ENCODE results near the gene AQP6.

- TF ChIP-seq NR1H2 (CRISPR knock-in tag; IDR thresholded peaks at IDR 0.05) (no peak), OVOL2 (CRISPR knock-in tag; IDR thresholded peaks at IDR 0.05; ENCODE audit: borderline replicate concordance) (no peak), SP1 (CRISPR knock-in tag; conservative IDR thresholded peaks at IDR 0.05) (no peak; the same call in 1 of the 2 replicates), ZNF219 (CRISPR knock-in tag; IDR thresholded peaks at IDR 0.05; ENCODE audit: borderline replicate concordance) (no peak), ZNF121 (CRISPR knock-in tag; IDR thresholded peaks at IDR 0.05) (no peak), FOXK1 (CRISPR knock-in tag; IDR thresholded peaks at IDR 0.05) (no peak), JUN (CRISPR knock-in tag; IDR thresholded peaks at IDR 0.05) (no peak), FOXJ3 (CRISPR knock-in tag; IDR thresholded peaks at IDR 0.05; ENCODE audit: borderline replicate concordance) (no peak), HMGXB4 (CRISPR knock-in tag; IDR thresholded peaks at IDR 0.05) (no peak)
- TF ChIP-seq, protein P1, sequence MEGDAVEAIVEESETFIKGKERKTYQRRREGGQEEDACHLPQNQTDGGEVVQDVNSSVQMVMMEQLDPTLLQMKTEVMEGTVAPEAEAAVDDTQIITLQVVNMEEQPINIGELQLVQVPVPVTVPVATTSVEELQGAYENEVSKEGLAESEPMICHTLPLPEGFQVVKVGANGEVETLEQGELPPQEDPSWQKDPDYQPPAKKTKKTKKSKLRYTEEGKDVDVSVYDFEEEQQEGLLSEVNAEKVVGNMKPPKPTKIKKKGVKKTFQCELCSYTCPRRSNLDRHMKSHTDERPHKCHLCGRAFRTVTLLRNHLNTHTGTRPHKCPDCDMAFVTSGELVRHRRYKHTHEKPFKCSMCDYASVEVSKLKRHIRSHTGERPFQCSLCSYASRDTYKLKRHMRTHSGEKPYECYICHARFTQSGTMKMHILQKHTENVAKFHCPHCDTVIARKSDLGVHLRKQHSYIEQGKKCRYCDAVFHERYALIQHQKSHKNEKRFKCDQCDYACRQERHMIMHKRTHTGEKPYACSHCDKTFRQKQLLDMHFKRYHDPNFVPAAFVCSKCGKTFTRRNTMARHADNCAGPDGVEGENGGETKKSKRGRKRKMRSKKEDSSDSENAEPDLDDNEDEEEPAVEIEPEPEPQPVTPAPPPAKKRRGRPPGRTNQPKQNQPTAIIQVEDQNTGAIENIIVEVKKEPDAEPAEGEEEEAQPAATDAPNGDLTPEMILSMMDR (IDR thresholded peaks at IDR 0.05) = no peak
- TF ChIP-seq, protein P2, sequence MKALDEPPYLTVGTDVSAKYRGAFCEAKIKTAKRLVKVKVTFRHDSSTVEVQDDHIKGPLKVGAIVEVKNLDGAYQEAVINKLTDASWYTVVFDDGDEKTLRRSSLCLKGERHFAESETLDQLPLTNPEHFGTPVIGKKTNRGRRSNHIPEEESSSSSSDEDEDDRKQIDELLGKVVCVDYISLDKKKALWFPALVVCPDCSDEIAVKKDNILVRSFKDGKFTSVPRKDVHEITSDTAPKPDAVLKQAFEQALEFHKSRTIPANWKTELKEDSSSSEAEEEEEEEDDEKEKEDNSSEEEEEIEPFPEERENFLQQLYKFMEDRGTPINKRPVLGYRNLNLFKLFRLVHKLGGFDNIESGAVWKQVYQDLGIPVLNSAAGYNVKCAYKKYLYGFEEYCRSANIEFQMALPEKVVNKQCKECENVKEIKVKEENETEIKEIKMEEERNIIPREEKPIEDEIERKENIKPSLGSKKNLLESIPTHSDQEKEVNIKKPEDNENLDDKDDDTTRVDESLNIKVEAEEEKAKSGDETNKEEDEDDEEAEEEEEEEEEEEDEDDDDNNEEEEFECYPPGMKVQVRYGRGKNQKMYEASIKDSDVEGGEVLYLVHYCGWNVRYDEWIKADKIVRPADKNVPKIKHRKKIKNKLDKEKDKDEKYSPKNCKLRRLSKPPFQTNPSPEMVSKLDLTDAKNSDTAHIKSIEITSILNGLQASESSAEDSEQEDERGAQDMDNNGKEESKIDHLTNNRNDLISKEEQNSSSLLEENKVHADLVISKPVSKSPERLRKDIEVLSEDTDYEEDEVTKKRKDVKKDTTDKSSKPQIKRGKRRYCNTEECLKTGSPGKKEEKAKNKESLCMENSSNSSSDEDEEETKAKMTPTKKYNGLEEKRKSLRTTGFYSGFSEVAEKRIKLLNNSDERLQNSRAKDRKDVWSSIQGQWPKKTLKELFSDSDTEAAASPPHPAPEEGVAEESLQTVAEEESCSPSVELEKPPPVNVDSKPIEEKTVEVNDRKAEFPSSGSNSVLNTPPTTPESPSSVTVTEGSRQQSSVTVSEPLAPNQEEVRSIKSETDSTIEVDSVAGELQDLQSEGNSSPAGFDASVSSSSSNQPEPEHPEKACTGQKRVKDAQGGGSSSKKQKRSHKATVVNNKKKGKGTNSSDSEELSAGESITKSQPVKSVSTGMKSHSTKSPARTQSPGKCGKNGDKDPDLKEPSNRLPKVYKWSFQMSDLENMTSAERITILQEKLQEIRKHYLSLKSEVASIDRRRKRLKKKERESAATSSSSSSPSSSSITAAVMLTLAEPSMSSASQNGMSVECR (CRISPR knock-in tag; IDR thresholded peaks at IDR 0.05; ENCODE audit: borderline replicate concordance) = no peak
- TF ChIP-seq, protein P3, sequence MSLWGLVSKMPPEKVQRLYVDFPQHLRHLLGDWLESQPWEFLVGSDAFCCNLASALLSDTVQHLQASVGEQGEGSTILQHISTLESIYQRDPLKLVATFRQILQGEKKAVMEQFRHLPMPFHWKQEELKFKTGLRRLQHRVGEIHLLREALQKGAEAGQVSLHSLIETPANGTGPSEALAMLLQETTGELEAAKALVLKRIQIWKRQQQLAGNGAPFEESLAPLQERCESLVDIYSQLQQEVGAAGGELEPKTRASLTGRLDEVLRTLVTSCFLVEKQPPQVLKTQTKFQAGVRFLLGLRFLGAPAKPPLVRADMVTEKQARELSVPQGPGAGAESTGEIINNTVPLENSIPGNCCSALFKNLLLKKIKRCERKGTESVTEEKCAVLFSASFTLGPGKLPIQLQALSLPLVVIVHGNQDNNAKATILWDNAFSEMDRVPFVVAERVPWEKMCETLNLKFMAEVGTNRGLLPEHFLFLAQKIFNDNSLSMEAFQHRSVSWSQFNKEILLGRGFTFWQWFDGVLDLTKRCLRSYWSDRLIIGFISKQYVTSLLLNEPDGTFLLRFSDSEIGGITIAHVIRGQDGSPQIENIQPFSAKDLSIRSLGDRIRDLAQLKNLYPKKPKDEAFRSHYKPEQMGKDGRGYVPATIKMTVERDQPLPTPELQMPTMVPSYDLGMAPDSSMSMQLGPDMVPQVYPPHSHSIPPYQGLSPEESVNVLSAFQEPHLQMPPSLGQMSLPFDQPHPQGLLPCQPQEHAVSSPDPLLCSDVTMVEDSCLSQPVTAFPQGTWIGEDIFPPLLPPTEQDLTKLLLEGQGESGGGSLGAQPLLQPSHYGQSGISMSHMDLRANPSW (CRISPR knock-in tag; conservative IDR thresholded peaks at IDR 0.05; ENCODE audit: low read depth) = no peak
- TF ChIP-seq, protein P4, sequence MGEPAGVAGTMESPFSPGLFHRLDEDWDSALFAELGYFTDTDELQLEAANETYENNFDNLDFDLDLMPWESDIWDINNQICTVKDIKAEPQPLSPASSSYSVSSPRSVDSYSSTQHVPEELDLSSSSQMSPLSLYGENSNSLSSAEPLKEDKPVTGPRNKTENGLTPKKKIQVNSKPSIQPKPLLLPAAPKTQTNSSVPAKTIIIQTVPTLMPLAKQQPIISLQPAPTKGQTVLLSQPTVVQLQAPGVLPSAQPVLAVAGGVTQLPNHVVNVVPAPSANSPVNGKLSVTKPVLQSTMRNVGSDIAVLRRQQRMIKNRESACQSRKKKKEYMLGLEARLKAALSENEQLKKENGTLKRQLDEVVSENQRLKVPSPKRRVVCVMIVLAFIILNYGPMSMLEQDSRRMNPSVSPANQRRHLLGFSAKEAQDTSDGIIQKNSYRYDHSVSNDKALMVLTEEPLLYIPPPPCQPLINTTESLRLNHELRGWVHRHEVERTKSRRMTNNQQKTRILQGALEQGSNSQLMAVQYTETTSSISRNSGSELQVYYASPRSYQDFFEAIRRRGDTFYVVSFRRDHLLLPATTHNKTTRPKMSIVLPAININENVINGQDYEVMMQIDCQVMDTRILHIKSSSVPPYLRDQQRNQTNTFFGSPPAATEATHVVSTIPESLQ (CRISPR knock-in tag; IDR thresholded peaks at IDR 0.05) = no peak
These were observed 11.4 kb upstream of the AQP6 start, which contains the start of gene AQP5 for GRCh38 chr12:49961111-49961922.

Data from WTC11 (cell line).